Measurements from ENCODE around the gene PPIL1. TPM values are rescaled to one million over a fixed set of nuclear protein-coding genes. Genes with fewer than 3 reads are reported as not detected.

The PPIL1 gene
- total and polyA plus RNA-seq, 2 of the 8 experiments (the other 6 are each of a cell fraction or from before 2014, with no cell fraction given), result 83.7 to 86.5 TPM

- no peak overlapping the region for H3K4me2 ChIP-seq (ENCODE audit: insufficient read depth in 1 of 2, low read depth in 2 of 2, low read length in 2 of 2)
- no peak overlapping the region for H2BK20ac ChIP-seq (ENCODE audit: low read length)
- no peak overlapping the region for H4K8ac ChIP-seq (ENCODE audit: extremely low read depth, insufficient read depth, low read length)
- no peaks in the 10 kb centered on the region for H3K4me1 ChIP-seq (replicated peaks in 1 of 4; ENCODE audit: control insufficient read depth in 3 of 4, insufficient read depth in 4 of 4, low read length in 3 of 4)
- 90% methylated on average over 4 of the region's 4 CpGs; no CpG with 5 or more reads in 1 of the 2 experiments for WGBS, 2 experiments (ENCODE audit: extremely low coverage in 1 of 2, insufficient coverage in 1 of 2, insufficient read length in 1 of 2, insufficient replicate concordance in 2 of 2, low coverage in 1 of 2, low lambda C conversion rate in 2 of 2, missing lambda C conversion rate in 1 of 2)
- H3K36me3 ChIP-seq (ENCODE audit: control insufficient read depth in 2 of 4, insufficient read depth in 4 of 4, low read length in 3 of 4), result no peaks in the 10 kb centered on the region
- CTCF ChIA-PET (ENCODE audit: partially characterized antibody), result no interaction called here
- H3K79me1 ChIP-seq (ENCODE audit: low read depth, low read length), result no peaks in the 10 kb centered on the region
- no peak for FAIRE-seq
- no peak overlapping the region for H2BK120ac ChIP-seq (replicated peaks; ENCODE audit: low read depth, low read length)
- POLR2A ChIA-PET (ENCODE audit: partially characterized antibody), result no interaction called here
- no peak overlapping the region for H3K4ac ChIP-seq (replicated peaks; ENCODE audit: insufficient read length, low read depth, low read length)
- no peaks in the 10 kb centered on the region for H4K20me1 ChIP-seq (replicated peaks in 1 of 2; ENCODE audit: control insufficient read depth in 1 of 2, insufficient read depth in 2 of 2, low read length in 2 of 2)
- no peaks in the 10 kb centered on the region for H3K9me3 ChIP-seq (ENCODE audit: insufficient read depth in 2 of 2, low read depth in 1 of 2, low read length in 1 of 2)
- no peak overlapping the region for H4K91ac ChIP-seq (replicated peaks; ENCODE audit: insufficient read length, low read length)
- H2BK15ac ChIP-seq (ENCODE audit: low read length), result no peak overlapping the region
- H3K79me2 ChIP-seq (ENCODE audit: control insufficient read depth in 1 of 2, insufficient read depth in 2 of 2, low read length in 2 of 2), result no peaks in the 10 kb centered on the region
- H3K23me2 ChIP-seq (ENCODE audit: low read depth, low read length), result no peaks in the 10 kb centered on the region
- H2AFZ ChIP-seq (ENCODE audit: low read length), result no peak overlapping the region
- no peak overlapping the region for H2BK12ac ChIP-seq (ENCODE audit: low read depth, low read length)
- TF ChIP-seq SUZ12 (IDR thresholded peaks at IDR 0.05; ENCODE audit: low read length) (no peak), BRCA1 (IDR thresholded peaks at IDR 0.05; ENCODE audit: low read depth, low read length) (no peak), TAF7 (optimal IDR thresholded peaks at IDR 0.05; ENCODE audit: borderline replicate concordance, low read depth, low read length) (no peak), SP1 (IDR thresholded peaks at IDR 0.05; ENCODE audit: low read depth, low read length) (no peak), EGR1 (IDR thresholded peaks at IDR 0.05; ENCODE audit: borderline replicate concordance, low read depth, low read length) (no peak), ATF2 (IDR thresholded peaks at IDR 0.05; ENCODE audit: low read length) (no peak), MAFK (IDR thresholded peaks at IDR 0.05; ENCODE audit: low read depth, low read length) (no peak), GTF2F1 (IDR thresholded peaks at IDR 0.05; ENCODE audit: borderline replicate concordance, low read depth, low read length) (no peak)
- no peak overlapping the region for H3K27ac ChIP-seq (ENCODE audit: low read depth, low read length)
- H4K5ac ChIP-seq (ENCODE audit: insufficient read length, low read depth, low read length), result no peak overlapping the region
- H3K14ac ChIP-seq (ENCODE audit: insufficient read length), result no peak overlapping the region
- no peak overlapping the region for H3K9ac ChIP-seq (replicated peaks in 1 of 4; ENCODE audit: extremely low read depth in 1 of 4, low read depth in 3 of 4, low read length in 3 of 4)
- no peak for DNase-seq (ENCODE audit: low read depth in 1 of 2, low spot score in 2 of 2)
- H3K56ac ChIP-seq (replicated peaks; ENCODE audit: insufficient read length, low read depth, low read length), result no peak overlapping the region
- no peak overlapping the region for H2AK5ac ChIP-seq (ENCODE audit: low read depth, low read length)
- no peak overlapping the region for H3K18ac ChIP-seq (ENCODE audit: extremely low read depth, low read length)
- H2BK5ac ChIP-seq (ENCODE audit: low read depth, low read length), result no peak overlapping the region
- no peak overlapping the region for H3K23ac ChIP-seq (ENCODE audit: insufficient read length)
- H3K27me3 ChIP-seq (replicated peaks in 1 of 4; ENCODE audit: control insufficient read depth in 3 of 4, extremely low read depth in 1 of 4, insufficient read depth in 3 of 4, low read length in 3 of 4), result no peaks in the 10 kb centered on the region
- no peak overlapping the region for H3K4me3 ChIP-seq (ENCODE audit: extremely low read depth in 1 of 4, insufficient read depth in 2 of 4, low read depth in 3 of 4, low read length in 4 of 4)
Observed at GRCh38 chr6:36920049-36920448, 45.4 kb upstream of the PPIL1 start.
